ENCODE data around the gene UBL5. TPM values are rescaled to one million over a fixed set of nuclear protein-coding genes. Genes with fewer than 3 reads are reported as not detected.

UBL5 gene
- total and polyA plus RNA-seq, 4 donors = 155 to 339 (median 205) TPM

DNA sequence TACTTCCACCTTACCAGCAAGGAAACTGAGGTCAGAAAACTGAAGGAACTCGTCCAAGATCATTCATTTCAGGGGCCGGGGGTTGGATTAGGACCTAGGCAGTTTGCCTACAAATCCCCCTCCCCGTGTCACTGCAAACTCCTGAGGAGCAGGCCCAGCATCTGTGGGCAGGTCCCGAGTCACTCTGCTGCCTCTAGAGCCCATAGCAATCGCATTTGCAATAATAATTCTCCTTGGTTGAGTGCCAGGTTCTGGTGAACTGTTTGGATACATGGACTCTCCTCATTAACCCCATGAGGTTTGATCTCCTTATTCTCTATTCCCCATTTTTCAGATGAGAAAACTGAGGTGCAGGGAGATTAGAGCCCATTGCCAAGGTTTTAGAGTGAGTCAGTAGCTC is 8.3 kb downstream of the UBL5 start:
- H3K27ac ChIP-seq (ENCODE audit: low read depth in 1 of 2, low read length in 2 of 2) = no peak overlapping the region
- no peaks in the 10 kb centered on the region for H3K27me3 ChIP-seq (ENCODE audit: control insufficient read depth in 4 of 4, insufficient read depth in 4 of 4, low read length in 3 of 4)
- TF ChIP-seq YY1 (IDR thresholded peaks at IDR 0.05) (no peak), NR2F2 (IDR thresholded peaks at IDR 0.05) (no peak)
- no peak overlapping the region for H3K9ac ChIP-seq (ENCODE audit: low read depth in 1 of 2, low read length in 2 of 2)
- WGBS = 8% methylated on average over 5 of the region's 5 CpGs
- H3K9me3 ChIP-seq (ENCODE audit: control insufficient read depth in 4 of 4, low read length in 3 of 4) = no peaks in the 10 kb centered on the region
- no peak for DNase-seq (ENCODE audit: low spot score)
- H3K36me3 ChIP-seq (ENCODE audit: control insufficient read depth in 4 of 4, insufficient read depth in 3 of 4, low read depth in 1 of 4, low read length in 3 of 4) = peaks cover 2 to 6% (median 4%) of the 10 kb centered on the region in 4 donors
- peak overlapping the region; percentile 65 to 94 (median 80) for H3K4me3 ChIP-seq (ENCODE audit: low read depth in 1 of 3, low read length in 3 of 3)
- H3K4me1 ChIP-seq (ENCODE audit: control insufficient read depth in 4 of 4, insufficient read depth in 4 of 4, low read length in 3 of 4) = peaks cover 3 to 21% (median 15%) of the 10 kb centered on the region in 4 donors

DNA sequence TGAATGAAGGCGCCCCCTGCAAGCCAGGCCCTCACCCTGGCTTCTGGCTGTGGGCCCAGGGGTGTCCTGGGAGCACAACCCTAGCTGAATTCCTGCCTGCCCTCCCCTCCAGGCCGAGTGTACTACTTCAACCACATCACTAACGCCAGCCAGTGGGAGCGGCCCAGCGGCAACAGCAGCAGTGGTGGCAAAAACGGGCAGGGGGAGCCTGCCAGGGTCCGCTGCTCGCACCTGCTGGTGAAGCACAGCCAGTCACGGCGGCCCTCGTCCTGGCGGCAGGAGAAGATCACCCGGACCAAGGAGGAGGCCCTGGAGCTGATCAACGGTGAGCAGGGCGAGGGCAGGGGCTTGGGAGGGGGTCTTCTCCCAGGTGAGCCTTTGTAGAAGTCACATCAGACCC is 10.6 kb downstream of the UBL5 start:
- TF ChIP-seq, protein P1, sequence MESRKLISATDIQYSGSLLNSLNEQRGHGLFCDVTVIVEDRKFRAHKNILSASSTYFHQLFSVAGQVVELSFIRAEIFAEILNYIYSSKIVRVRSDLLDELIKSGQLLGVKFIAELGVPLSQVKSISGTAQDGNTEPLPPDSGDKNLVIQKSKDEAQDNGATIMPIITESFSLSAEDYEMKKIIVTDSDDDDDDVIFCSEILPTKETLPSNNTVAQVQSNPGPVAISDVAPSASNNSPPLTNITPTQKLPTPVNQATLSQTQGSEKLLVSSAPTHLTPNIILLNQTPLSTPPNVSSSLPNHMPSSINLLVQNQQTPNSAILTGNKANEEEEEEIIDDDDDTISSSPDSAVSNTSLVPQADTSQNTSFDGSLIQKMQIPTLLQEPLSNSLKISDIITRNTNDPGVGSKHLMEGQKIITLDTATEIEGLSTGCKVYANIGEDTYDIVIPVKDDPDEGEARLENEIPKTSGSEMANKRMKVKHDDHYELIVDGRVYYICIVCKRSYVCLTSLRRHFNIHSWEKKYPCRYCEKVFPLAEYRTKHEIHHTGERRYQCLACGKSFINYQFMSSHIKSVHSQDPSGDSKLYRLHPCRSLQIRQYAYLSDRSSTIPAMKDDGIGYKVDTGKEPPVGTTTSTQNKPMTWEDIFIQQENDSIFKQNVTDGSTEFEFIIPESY (IDR thresholded peaks at IDR 0.05) = no peak
- TF ChIP-seq, protein P2, sequence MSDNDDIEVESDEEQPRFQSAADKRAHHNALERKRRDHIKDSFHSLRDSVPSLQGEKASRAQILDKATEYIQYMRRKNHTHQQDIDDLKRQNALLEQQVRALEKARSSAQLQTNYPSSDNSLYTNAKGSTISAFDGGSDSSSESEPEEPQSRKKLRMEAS (IDR thresholded peaks at IDR 0.05) = no peak
- TF ChIP-seq GABPA (IDR thresholded peaks at IDR 0.05 in 1 of 2, conservative IDR thresholded peaks at IDR 0.05 in 1 of 2) (no peak), NR2F2 (IDR thresholded peaks at IDR 0.05) (no peak), SP1 (IDR thresholded peaks at IDR 0.05) (no peak), HNF4G (IDR thresholded peaks at IDR 0.05) (no peak), ATF3 (IDR thresholded peaks at IDR 0.05) (no peak), YY1 (IDR thresholded peaks at IDR 0.05) (no peak), RAD21 (IDR thresholded peaks at IDR 0.05) (no peak), TAF1 (conservative IDR thresholded peaks at IDR 0.05) (no peak), FOXA1 (IDR thresholded peaks at IDR 0.05) (no peak), FOXA2 (IDR thresholded peaks at IDR 0.05) (no peak), HNF4A (conservative IDR thresholded peaks at IDR 0.05) (no peak), REST (IDR thresholded peaks at IDR 0.05) (no peak), JUND (IDR thresholded peaks at IDR 0.05) (no peak), EGR1 (IDR thresholded peaks at IDR 0.05; ENCODE audit: low read depth in 2 of 2) (no peak), RXRA (IDR thresholded peaks at IDR 0.05) (no peak)
- TF ChIP-seq, protein P3, sequence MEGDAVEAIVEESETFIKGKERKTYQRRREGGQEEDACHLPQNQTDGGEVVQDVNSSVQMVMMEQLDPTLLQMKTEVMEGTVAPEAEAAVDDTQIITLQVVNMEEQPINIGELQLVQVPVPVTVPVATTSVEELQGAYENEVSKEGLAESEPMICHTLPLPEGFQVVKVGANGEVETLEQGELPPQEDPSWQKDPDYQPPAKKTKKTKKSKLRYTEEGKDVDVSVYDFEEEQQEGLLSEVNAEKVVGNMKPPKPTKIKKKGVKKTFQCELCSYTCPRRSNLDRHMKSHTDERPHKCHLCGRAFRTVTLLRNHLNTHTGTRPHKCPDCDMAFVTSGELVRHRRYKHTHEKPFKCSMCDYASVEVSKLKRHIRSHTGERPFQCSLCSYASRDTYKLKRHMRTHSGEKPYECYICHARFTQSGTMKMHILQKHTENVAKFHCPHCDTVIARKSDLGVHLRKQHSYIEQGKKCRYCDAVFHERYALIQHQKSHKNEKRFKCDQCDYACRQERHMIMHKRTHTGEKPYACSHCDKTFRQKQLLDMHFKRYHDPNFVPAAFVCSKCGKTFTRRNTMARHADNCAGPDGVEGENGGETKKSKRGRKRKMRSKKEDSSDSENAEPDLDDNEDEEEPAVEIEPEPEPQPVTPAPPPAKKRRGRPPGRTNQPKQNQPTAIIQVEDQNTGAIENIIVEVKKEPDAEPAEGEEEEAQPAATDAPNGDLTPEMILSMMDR (IDR thresholded peaks at IDR 0.05; ENCODE audit: low read depth, low read length, missing input control) = no peak
- H3K27me3 ChIP-seq (ENCODE audit: control insufficient read depth in 4 of 4, insufficient read depth in 4 of 4, low read length in 3 of 4) = no peaks in the 10 kb centered on the region

More for the DNA sequence above, 10.6 kb downstream of the UBL5 start:
- Histone ChIP-seq H3K4me1 (ENCODE audit: control insufficient read depth in 4 of 4, insufficient read depth in 4 of 4, low read length in 3 of 4) (peaks cover 3 to 21% (median 15%) of the 10 kb centered on the region in 4 donors), H3K9ac (ENCODE audit: low read depth in 1 of 2, low read length in 2 of 2) (no peak overlapping the region), H3K36me3 (ENCODE audit: control insufficient read depth in 4 of 4, insufficient read depth in 3 of 4, low read depth in 1 of 4, low read length in 3 of 4) (peaks cover 2 to 26% (median 18%) of the 10 kb centered on the region in 4 donors), H3K4me3 (ENCODE audit: low read depth in 1 of 3, low read length in 3 of 3) (no peak overlapping the region), H3K9me3 (ENCODE audit: control insufficient read depth in 4 of 4, low read length in 3 of 4) (no peaks in the 10 kb centered on the region), H3K27ac (ENCODE audit: low read depth in 1 of 2, low read length in 2 of 2) (no peak overlapping the region)
- no peak for DNase-seq (ENCODE audit: low spot score)
- whole genome bisulfite sequencing = 96% methylated on average over 15 of the region's 15 CpGs

All from liver (tissue), 9 donors.